GM19043 (cell line): ENCODE measurements around the gene MTHFD2.
A peak's percentile ranks its signal among the peaks of the same experiment; 100 is the strongest.
"Not testable (repeated sequence)": the region's sequence is repeated elsewhere in the genome, so short reads cannot be mapped to it uniquely, and the experiment has no call there.

Experiments used
- ATAC-seq: cut with Tn5 transposase; IDR thresholded peaks from one replicate; pipeline ENCODE4 v1.9.1; 2021; ENCODE audit warnings: low read depth; ENCODE audit not compliant: unreplicated experiment

MTHFD2 gene

DNA sequence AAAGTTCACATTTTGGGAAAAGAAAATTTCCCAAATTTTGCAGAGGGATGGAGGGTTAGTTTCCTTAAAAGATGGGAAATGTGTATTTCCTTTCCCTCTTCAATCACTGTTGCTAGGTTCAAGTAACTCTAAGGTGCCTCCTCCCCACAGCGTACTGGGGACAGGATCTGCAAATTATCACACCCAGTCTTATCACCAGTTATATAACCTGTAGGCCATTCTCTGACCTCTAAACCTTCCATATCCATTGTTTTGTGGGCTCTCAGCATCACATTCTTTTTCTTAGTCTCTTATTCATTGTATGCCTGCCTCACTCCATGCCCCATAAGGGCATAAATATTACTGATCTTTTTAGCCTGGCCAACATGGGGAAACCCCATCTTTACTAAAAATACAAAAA lies 3.6 kb upstream of the MTHFD2 start:
- no peak for ATAC-seq

DNA sequence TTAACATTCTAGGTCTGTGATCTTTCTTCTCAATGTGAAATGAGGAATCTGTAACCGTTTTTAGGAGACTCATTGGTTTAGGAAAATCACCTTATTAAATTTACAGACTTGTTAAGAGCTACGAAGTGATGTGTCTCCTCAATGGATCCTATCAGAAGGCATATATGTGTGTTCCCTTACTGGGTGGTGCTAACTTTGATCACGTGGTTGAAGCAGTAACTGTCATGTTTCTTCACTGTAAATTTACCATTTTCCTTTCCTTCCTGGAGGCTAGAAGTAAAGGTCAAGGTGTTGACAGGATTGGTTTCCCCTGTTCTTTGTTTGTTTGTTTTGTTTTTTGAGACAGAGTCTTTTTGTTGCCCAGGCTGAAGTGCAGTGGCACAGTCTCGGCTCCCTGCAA lies 1.4 kb upstream of the MTHFD2 start:
- no peak for ATAC-seq

DNA sequence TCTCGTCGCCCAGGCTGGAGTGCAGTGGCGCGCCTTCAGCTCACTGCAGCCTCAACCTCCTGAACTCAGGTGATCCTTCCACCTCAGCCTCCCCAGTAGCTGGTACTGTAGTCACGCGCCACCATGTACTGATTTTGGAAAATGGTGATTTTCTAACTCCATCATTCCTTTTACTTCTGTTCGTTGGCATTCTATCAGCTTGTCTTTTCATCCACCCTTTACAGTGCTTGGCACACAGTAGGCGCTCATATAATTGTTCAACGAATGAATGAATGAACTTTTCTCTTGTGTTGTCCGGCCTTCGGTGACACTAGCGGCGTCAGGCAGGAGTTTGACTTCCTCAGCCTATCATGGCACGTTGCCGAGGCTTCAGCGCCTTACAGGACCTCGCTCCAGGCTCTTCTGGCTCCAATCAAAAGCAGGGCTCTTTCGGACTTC lies 373 bp upstream of the MTHFD2 start:
- no peak for ATAC-seq

DNA sequence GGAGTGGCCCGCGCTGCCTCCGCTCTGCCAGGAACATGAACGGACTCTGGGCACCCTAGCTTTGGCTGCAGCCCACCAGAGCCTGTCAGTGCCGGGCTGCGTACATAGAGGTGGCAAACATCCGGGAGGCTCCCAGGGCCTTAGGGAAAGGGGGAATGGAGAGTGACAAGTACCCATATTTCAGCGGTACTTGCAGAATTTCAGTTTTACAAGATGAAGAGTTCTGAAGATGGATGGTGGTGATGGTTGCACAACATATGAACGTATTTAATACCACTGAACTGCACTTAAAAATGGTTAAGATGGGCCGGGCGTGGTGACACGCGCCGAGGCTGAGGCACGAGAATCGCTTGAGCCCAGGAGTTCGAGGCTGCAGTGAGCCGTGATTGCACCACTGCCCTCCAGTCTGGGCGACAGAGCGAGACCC lies 873 bp downstream of the MTHFD2 start:
- no peak for ATAC-seq

DNA sequence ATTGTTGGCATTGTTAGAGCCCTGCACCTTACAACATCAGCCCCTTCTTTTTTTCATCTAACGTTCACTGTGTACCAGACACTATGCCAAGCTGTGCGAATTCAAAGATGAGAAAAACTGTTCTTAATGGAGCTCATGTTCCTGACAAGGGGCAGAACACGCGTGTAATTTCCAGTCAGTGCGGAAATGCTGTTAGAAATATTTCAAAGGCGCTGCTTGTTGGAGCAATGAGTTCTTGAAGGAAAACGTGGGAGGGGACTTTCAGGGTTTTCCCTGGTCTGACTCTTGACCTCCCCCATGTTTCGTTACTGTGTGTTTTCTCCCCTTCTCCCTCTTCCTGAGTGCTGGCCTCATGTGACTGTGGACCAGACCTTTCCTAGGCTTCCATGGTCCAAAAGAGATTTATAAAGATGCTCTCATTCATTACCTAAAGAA lies 1.5 kb downstream of the MTHFD2 start:
- no peak for ATAC-seq

DNA sequence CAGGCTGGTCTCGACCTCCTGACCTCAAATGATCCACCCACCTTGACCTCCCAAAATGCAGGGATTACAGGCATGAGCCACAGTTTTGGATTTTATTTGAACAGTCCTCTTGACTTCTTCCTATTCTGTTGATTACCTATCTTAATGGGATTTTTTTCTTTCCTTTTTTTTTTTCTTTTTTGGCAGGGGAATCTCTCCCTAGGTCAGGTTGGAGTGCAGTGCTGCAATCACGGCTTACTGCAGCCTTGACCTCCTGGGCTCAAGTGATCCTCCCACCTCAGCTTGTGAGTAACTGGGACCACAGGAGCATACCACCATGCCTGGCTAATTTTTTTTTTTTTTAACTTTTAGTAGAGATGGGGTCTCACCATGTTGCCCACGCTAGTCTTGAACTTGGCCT lies 2.8 kb downstream of the MTHFD2 start:
- no peak for ATAC-seq

DNA sequence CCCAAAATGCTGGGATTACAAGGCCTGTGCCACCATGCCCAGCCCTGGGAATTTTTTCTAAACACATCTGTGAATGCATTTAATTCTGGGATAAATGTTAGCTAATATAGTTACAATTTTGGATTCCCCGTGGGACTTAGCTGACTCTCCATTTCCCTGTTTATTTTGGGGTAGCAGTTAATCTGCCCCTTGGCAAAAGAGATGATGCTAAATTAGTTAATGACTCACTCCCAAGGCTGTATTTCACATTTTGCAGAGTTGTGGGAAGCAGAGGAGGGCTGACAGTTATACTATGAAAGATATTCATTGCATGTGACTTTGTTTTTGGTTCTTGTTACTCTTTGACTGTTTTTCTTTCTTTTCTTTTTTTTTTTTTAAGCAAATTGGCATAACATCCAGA lies 3.2 kb downstream of the MTHFD2 start:
- no peak for ATAC-seq

DNA sequence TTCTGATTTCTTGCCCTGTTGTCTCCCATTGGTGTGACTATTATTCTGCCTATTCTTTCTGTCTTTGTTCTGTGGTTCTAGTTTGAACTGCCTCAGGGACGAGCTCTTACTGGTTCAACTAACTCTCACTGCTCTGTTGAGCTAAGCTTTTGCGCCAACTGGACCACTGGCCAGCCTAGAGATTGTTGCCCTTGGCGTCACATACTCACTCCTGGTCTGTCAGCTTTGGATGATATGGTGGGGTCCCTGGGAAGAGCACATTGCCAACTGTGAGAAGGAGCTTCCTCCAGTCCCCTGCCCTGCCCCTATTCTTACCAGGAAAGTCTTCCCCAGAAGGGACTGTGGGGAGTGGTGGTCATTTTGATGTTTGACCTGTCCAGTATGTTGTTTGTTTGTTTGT lies 6.0 kb downstream of the MTHFD2 start:
- no peak for ATAC-seq

DNA sequence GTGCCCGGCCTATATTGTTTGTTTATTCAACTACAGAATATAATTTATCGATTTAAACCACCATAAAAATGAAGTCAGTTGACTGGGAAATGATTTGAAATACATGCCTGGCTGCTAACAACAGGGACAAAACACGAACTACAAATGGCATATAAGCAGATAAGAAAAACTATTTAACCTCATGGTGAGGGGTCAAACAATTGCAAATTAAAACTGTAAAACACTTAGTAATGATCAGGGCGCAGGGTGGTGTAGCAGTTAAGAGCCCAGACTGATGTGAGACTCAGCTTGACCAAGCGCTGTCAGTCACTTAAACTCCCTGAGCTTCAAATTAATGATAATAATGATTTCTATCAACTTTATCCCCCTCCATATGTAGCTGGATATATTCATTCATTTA lies 6.7 kb downstream of the MTHFD2 start:
- no peak for ATAC-seq

DNA sequence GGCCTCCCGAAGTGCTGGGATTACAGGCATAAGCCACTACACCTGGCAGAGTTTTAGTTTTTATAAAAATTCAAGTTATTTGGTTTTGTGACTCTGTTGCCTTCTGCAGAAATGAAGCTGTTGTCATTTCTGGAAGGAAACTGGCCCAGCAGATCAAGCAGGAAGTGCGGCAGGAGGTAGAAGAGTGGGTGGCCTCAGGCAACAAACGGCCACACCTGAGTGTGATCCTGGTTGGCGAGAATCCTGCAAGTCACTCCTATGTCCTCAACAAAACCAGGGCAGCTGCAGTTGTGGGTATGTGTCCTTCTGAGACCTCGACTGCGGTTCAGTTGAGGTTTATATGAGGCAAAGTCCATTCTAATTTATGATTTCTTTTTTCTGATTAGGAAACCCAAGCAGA lies 7.2 kb downstream of the MTHFD2 start:
- peak; percentile 26 for ATAC-seq

DNA sequence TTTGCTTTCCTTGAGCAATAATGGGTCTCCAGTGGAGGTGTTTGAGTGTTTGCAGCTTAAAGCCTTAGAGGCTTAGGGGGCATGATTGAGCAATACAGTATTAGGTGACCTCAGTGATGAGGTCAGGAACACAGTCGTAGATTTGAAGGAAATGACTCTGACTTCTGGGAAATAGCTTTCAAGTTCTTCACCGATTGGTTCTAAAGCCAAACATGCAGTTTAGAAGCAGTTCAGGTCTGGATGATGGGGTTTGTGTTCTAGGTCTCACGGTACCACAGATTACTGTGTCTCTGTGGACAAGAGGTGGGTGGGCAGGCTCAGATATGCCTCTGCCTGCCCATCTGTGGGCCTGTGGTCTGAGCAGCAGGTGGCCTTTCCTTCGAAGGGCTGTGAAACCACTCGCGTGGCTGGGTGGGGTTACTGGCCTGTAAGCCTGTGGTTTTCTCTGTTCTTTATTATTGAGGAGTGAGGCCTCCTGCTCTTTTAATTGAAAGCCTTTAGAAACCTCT lies 7.8 kb downstream of the MTHFD2 start:
- peak; percentile 76 for ATAC-seq

DNA sequence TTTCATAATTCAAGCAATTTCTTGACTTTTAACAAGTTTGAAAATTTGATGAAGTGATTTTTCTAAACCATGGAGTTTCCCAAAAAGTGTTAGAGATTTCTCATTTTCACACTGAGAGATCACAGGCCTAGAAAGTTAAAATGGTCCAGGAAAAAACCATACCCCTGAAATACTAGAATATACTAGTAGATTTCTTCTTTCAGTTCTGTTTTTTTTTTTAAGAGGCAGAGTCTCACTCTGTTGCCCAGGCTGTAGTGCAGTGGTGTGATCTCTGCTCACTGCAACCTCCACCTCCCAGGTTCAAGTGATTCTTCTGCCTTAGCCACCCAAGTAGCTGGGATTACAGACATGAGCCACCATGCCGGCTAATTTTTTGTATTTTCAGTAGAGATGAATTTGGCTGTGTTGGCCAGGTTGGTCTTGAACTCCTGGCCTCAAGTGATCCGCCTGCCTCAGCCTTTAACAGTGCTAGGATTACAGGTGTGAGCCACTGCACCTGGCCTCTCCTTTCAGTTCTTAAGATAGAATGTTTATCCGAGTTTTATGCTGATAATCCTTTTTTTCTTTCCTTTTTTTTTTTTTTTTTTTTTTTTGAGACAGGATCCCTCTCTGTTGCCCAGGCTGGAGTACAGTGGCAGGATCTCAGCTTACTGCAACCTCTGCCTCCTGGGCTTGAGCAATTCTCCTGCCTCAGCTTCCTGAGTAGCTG lies 14.4 kb downstream of the MTHFD2 start:
- no peak for ATAC-seq

DNA sequence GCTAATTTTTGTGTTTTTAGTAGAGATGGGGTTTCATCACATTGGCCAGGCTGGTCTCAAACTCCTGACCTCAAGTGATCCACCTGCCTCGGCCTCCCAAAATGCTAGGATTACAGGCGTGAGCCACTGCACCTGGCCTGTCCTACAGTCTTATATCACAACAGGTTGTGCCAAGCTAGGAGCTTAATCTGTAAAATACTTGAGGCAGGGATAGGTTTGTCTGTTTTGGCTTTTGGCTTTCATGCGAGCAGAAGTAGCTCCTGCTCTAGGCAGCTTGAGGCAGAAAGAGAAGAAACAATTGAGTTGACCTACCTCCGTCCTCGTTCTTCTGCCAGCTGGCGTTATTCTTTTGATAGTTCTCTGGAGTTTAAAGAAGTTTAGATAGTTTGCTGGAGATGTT lies 17.4 kb downstream of the MTHFD2 start:
- ATAC-seq: not testable (repeated sequence)

DNA sequence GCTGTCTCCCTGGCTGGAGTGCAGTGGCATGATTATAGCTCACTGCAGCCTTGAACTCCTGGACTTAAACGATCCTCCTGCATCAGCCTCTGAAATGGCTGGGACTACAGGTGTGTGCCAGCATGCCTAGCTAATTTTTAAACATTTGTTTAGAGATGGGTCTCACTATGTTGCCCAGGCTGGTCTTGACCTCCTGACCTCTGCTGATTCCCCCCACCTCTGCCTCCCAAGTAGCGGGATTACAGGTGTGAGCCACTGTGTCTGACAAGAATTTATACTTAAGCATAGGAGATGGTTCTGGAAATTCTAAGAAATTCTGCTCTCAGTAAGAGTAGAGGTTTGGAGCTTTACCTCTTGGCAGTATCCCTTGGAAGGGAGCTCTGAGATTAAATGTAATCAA lies 18.2 kb downstream of the MTHFD2 start:
- no peak for ATAC-seq

DNA sequence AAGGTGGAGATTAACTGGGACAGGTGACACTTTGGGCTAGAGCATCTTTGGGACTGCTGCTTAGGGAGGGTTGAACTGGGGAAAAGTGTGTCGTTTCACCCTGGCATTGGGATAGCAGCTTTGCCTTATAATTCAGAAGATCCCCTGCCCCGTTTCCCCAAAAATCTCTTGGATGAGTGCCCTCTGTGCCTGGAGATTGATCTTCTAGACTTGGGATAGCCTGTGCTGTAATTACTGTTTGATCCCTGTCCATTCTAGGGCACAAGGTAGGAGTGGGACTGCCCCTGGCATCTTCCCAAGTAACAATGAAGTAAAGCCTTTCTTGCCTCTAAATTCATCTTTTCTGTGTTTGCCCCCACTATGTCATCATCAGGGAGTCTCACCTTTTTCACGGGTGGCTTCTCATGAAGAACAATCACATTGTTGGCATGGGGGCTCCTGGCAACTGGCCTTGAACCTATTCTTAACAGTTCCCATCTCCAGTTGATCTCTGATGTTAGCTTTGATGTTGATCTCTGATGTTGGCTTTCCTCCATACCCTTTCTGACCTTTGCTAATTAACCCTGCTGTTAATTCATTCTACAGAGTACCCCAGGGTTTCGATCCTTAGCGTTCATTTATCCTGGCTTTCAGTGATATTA lies 21.6 kb downstream of the MTHFD2 start:
- ATAC-seq: no peak

DNA sequence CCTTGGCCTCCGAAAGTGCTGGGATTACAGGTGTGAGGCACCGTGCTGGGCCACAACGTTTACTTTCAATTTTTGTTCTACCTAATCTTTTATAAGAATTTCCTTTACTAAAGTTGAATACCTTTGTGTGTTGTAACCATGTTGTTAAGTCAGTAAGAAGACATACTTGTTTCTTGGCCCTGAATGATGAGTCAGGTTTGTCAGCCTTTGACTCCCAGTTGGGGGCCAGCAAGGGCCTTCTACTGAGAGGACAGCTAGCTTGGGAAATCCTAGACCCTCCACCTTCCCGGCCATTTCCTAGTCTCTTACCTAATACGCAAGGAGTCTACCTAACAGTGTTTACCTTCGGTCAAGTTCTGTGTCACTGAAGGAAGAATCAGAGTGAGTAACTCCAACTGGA lies 22.7 kb downstream of the MTHFD2 start:
- ATAC-seq: no peak

DNA sequence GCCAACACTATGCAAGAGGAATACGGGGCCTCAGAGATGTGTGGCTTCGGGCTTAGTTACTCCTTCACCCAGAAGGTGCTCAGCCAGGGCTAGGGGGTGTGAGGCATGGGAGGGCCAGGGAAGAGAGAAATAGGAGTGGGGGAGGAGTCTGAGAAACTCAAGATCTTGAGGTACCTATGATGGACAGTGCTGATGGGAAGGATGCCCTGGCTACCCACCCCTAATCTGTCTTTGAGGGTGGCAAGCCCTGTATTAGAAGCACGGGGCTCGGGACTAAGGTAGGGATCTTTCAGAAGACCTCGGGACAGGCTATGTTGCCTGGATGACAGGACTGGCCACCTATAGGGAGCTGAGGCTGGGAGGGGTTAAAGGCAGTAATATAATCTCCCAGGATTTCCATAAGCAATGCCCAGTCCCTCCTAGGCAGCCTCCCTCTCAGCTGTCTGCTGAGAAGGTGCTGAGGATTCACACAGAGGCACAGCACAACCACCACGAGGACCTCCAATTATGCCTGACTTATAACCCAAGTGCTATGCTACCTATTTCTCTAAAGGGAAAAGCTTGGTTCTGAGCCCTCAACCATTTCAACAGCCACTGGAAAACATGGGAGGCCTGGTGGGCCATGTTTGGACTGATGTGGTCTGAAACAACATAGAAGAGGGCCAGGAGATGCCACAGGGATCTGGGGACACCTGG lies 23.3 kb downstream of the MTHFD2 start:
- no peak for ATAC-seq

DNA sequence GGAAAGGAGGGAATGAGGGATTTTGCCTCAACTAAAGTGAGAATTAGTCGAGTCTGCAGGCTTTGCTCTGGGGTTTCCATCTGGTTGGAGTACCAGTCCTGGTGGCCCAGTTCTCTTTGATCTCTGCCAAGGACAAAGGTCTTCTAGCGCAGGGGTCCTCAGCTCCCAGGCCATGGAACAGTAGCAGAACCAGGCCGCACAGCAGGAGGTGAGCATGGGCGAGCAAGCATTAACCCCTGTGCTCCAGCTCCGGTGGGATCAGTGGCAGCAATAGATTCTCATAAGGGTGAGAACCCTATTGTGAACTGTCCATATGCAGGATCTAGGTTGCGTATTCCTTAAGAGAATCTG lies 23.9 kb downstream of the MTHFD2 start:
- ATAC-seq: no peak

DNA sequence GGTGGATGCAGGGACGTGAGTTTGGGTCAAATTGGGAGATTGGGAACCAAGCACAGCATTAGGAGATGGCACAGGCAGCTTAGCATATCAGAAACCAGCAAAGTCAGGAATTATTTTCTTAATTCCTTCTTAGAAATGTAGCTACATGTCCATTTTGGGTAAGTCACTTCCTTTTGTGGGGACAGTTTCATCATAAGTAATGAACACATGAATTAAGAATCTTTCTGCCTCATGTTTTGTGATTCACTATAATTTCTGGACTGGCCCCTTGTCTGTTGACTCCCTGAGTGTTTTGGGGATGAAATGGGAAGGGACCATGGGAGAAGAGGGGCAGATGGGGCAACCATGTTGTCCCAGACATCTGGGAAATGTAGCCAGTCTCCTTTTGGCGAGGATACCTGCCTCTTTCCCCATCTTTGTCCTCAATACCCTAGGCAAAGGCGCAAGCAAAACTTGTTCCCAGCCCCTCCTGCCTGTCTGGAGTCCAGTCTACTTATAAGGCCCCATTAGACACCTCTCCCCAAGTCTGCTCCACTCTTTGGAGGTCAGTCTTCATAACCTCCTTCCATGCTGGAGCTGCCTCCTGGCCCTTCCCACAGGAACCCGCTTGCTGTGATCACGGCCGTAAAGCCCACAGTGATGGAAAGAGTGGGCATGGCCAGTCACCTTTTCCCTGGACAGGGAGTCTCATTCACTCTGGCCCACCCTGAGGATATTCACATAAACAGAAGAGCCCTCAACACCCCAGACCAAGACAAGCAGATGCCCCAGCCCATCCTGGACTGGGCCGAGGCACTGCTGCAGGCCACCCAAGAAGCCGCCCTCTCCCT lies 25.7 kb downstream of the MTHFD2 start:
- no peak for ATAC-seq

DNA sequence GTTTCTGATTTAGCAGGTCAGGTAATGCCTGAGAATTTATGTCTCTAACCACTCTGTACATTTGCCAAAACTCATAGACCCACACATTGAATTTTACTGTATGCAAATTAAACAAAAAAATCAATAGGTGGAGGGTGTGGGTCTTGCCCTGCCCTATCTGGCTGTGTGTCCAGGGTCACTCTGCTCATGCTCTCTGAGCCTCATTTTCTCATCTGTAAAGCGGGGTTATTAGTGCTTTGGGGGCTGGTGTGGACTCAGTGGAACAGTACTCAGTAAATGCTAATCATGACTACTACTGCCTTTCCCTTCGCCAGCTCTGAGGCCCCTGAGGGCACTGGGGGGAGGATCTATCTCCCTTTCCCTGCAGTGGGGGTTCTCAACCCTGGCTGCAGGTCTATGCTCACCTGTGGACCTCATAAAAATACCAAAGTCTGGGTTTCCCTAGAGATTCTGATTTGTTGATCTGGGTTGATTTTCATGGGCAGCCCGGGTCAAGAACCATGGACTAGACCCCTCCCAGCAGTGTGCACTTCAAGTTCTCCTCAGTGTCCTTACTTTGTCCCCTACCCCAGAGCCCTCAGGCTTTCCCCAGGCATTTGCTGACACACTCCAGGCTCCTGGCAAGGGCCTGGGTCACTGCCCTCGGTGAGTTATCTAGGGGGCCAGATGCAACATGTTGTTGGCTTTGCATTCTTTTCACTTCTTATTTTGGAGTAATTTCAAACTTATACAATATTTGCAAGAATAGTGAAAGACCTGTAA lies 27.5 kb downstream of the MTHFD2 start:
- no peak for ATAC-seq
